Neural cell (in vitro differentiated cells): ENCODE measurements around the gene LVRN.

Experiments used
- CTCF ChIP-seq: fragments of 450-650 bp; IDR thresholded peaks from 2 replicates; pipeline ENCODE4 v1.5.1; 2014; ENCODE audit warnings: antibody characterized with exemption, mild to moderate bottlenecking, moderate library complexity; ENCODE audit not compliant: poor library complexity, severe bottlenecking
- EP300 ChIP-seq: fragments of 450-650 bp; conservative IDR thresholded peaks from 2 replicates; pipeline ENCODE4 v1.6.1; 2014; ENCODE audit warnings: antibody characterized with exemption, mild to moderate bottlenecking, moderate library complexity; ENCODE audit not compliant: poor library complexity, severe bottlenecking
- EZH2 ChIP-seq: fragments of 200-600, 300-800 bp; shearing (Covaris generic), sonication (generic); IDR thresholded peaks from 2 replicates; pipeline ENCODE4 v1.6.1; 2014; ENCODE audit warnings: antibody characterized with exemption, low read length, borderline replicate concordance, mild to moderate bottlenecking; ENCODE audit not compliant: insufficient read depth, poor library complexity, severe bottlenecking
- MXI1 ChIP-seq: fragments of 450-650 bp; conservative IDR thresholded peaks from 2 replicates; pipeline ENCODE4 v1.6.1; 2014; ENCODE audit warnings: antibody characterized with exemption, mild to moderate bottlenecking; ENCODE audit not compliant: poor library complexity, severe bottlenecking
- POLR2AphosphoS5 ChIP-seq: IDR thresholded peaks from 2 replicates; pipeline ENCODE4 v1.6.1; 2012
- RAD21 ChIP-seq: fragments of 450-650 bp; conservative IDR thresholded peaks from 2 replicates; pipeline ENCODE4 v1.6.1; 2014; ENCODE audit warnings: antibody characterized with exemption, mild to moderate bottlenecking, moderate library complexity
- REST ChIP-seq: IDR thresholded peaks from 2 replicates; pipeline ENCODE4 v1.6.1; 2012; ENCODE audit warnings: borderline replicate concordance
- SMC3 ChIP-seq: fragments of 450-650 bp; conservative IDR thresholded peaks from 2 replicates; pipeline ENCODE4 v1.6.1; 2014; ENCODE audit warnings: antibody characterized with exemption, mild to moderate bottlenecking, moderate library complexity; ENCODE audit not compliant: poor library complexity
- TAF1 ChIP-seq: IDR thresholded peaks from 2 replicates; pipeline ENCODE4 v1.6.1; 2012; ENCODE audit warnings: low read depth

- TF ChIP-seq CTCF: no peak
- no peak for TF ChIP-seq RAD21
- peak; percentile 44 for TF ChIP-seq REST
- peak; percentile 84 for TF ChIP-seq EP300
- TF ChIP-seq TAF1: no peak
- no peak for TF ChIP-seq POLR2AphosphoS5
- no peak for TF ChIP-seq EZH2
- no peak for TF ChIP-seq SMC3
- TF ChIP-seq MXI1: no peak
These were observed 96.2 kb downstream of the LVRN start for GRCh38 chr5:116058346-116058936.
